HCT116 (cell line): Measurements from ENCODE around the gene ERBB3.

Experiments
- CEBPB ChIP-seq: IDR thresholded peaks from 2 replicates; pipeline ENCODE4 v1.6.1; 2012; ENCODE audit warnings: low read depth
- EGR1 ChIP-seq: IDR thresholded peaks from 2 replicates; pipeline ENCODE4 v1.6.1; 2012; ENCODE audit warnings: low read depth
- EZH2 ChIP-seq: fragments of 200-600 bp; sonication (generic); IDR thresholded peaks from 2 replicates; pipeline ENCODE4 v1.6.1; 2017; ENCODE audit warnings: antibody characterized with exemption, mixed run types
- EZH2phosphoT487 ChIP-seq: fragments of 200-600 bp; IDR thresholded peaks from 2 replicates; pipeline ENCODE4 v1.6.1; 2018; ENCODE audit warnings: antibody characterized with exemption, borderline replicate concordance
- POLR2A ChIP-seq: IDR thresholded peaks from 2 replicates; pipeline ENCODE4 v1.7.0; 2011; ENCODE audit warnings: borderline replicate concordance; ENCODE audit not compliant: insufficient read depth, insufficient read length; ENCODE audit errors: extremely low read depth
- SRF ChIP-seq: IDR thresholded peaks from 2 replicates; pipeline ENCODE4 v1.6.1; 2012; ENCODE audit warnings: low read depth
- YY1 ChIP-seq: IDR thresholded peaks from 2 replicates; pipeline ENCODE4 v1.6.1; 2011; ENCODE audit warnings: low read length, low read depth, moderate library complexity, mild to moderate bottlenecking; ENCODE audit not compliant: insufficient replicate concordance; ENCODE audit errors: extremely low read depth
- ZFX ChIP-seq: fragments of 450-650 bp; IDR thresholded peaks from 2 replicates; pipeline ENCODE4 v1.6.1; 2017
- TF ChIP-seq, protein P1 (sequence below): IDR thresholded peaks from 2 replicates; pipeline ENCODE4 v1.6.1; 2012; ENCODE audit warnings: low read depth
- TF ChIP-seq, protein P2 (sequence below), 3 experiments: fragments of 200-600 bp in 1 of 3; sonication (generic) in 1 of 3; IDR thresholded peaks in 2 of 3; conservative IDR thresholded peaks in 1 of 3; 2 replicates each; pipeline ENCODE4 v1.5.1; 2012 to 2017; ENCODE audit warnings: low read depth in 2 of 3, low read length in 2 of 3, antibody characterized with exemption in 1 of 3, borderline replicate concordance in 1 of 3, control low read depth in 1 of 3, mild to moderate bottlenecking in 1 of 3, mixed read lengths in 1 of 3, mixed run types in 1 of 3, moderate library complexity in 1 of 3; ENCODE audit not compliant: insufficient read depth in 1 of 3
- TF ChIP-seq, protein P3 (sequence below): IDR thresholded peaks from 2 replicates; pipeline ENCODE4 v1.6.1; 2012

DNA sequence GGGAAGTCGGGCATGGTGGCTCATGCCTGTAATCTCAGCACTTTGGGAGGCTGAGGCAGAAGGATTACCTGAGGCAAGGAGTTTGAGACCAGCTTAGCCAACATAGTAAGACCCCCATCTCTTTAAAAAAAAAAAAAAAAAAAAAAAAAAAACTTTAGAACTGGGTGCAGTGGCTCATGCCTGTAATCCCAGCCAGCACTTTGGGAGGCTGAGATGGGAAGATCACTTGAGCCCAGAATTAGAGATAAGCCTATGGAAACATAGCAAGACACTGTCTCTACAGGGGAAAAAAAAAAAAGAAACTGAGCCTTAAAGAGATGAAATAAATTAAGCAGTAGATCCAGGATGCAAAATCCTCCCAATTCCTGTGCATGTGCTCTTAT, 22.7 kb downstream of the ERBB3 start:
- TF ChIP-seq, protein P1, sequence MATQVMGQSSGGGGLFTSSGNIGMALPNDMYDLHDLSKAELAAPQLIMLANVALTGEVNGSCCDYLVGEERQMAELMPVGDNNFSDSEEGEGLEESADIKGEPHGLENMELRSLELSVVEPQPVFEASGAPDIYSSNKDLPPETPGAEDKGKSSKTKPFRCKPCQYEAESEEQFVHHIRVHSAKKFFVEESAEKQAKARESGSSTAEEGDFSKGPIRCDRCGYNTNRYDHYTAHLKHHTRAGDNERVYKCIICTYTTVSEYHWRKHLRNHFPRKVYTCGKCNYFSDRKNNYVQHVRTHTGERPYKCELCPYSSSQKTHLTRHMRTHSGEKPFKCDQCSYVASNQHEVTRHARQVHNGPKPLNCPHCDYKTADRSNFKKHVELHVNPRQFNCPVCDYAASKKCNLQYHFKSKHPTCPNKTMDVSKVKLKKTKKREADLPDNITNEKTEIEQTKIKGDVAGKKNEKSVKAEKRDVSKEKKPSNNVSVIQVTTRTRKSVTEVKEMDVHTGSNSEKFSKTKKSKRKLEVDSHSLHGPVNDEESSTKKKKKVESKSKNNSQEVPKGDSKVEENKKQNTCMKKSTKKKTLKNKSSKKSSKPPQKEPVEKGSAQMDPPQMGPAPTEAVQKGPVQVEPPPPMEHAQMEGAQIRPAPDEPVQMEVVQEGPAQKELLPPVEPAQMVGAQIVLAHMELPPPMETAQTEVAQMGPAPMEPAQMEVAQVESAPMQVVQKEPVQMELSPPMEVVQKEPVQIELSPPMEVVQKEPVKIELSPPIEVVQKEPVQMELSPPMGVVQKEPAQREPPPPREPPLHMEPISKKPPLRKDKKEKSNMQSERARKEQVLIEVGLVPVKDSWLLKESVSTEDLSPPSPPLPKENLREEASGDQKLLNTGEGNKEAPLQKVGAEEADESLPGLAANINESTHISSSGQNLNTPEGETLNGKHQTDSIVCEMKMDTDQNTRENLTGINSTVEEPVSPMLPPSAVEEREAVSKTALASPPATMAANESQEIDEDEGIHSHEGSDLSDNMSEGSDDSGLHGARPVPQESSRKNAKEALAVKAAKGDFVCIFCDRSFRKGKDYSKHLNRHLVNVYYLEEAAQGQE: no peak
- TF ChIP-seq POLR2A (no peak), SRF (no peak), EZH2phosphoT487 (no peak), EZH2 (no peak), CEBPB (no peak), EGR1 (no peak), YY1 (no peak), ZFX (no peak)
- TF ChIP-seq, protein P2, sequence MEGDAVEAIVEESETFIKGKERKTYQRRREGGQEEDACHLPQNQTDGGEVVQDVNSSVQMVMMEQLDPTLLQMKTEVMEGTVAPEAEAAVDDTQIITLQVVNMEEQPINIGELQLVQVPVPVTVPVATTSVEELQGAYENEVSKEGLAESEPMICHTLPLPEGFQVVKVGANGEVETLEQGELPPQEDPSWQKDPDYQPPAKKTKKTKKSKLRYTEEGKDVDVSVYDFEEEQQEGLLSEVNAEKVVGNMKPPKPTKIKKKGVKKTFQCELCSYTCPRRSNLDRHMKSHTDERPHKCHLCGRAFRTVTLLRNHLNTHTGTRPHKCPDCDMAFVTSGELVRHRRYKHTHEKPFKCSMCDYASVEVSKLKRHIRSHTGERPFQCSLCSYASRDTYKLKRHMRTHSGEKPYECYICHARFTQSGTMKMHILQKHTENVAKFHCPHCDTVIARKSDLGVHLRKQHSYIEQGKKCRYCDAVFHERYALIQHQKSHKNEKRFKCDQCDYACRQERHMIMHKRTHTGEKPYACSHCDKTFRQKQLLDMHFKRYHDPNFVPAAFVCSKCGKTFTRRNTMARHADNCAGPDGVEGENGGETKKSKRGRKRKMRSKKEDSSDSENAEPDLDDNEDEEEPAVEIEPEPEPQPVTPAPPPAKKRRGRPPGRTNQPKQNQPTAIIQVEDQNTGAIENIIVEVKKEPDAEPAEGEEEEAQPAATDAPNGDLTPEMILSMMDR (IDR thresholded peaks at IDR 0.05 in 2 of 3, conservative IDR thresholded peaks at IDR 0.05 in 1 of 3; ENCODE audit: borderline replicate concordance in 1 of 3, insufficient read depth in 1 of 3, low read depth in 2 of 3, low read length in 2 of 3): no peak
- TF ChIP-seq, protein P3, sequence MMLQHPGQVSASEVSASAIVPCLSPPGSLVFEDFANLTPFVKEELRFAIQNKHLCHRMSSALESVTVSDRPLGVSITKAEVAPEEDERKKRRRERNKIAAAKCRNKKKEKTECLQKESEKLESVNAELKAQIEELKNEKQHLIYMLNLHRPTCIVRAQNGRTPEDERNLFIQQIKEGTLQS: no peak
